HepG2 (cell line): ENCODE measurements around the gene AKR1A1. TPM values are rescaled to one million over a fixed set of nuclear protein-coding genes. Genes with fewer than 3 reads are reported as not detected.

ENCODE experiments used
- CBX1 ChIP-seq: IDR thresholded peaks from one replicate; pipeline ENCODE4 v1.6.1; 2016; ENCODE audit warnings: antibody characterized with exemption, low read depth
- GABPB1 ChIP-seq: IDR thresholded peaks from 2 replicates; pipeline ENCODE4 v1.6.1; 2016; ENCODE audit warnings: mild to moderate bottlenecking, missing genetic modification reagents, moderate library complexity, missing compliant biosample characterization
- MIER2 ChIP-seq: IDR thresholded peaks from 2 replicates; pipeline ENCODE4 v1.6.1; 2016; ENCODE audit warnings: missing biosample characterization, missing genetic modification reagents
- NFRKB ChIP-seq: fragments of 450-650 bp; IDR thresholded peaks from 2 replicates; pipeline ENCODE4 v1.6.1; 2017
- SOX13 ChIP-seq, 3 experiments: fragments of 450-650 bp in 1 of 3; sonication (generic) in 1 of 3; formaldehyde crosslinking in 1 of 3; IDR thresholded peaks in 2 of 3; conservative IDR thresholded peaks in 1 of 3; 2 replicates each; pipeline versions ENCODE4 v1.5.0 to v1.6.1; 2016 to 2020; ENCODE audit warnings: antibody characterized with exemption in 1 of 3, mild to moderate bottlenecking in 1 of 3, missing compliant biosample characterization in 1 of 3, missing genetic modification reagents in 1 of 3, moderate library complexity in 1 of 3
- ZMYM3 ChIP-seq: sonication (generic); formaldehyde crosslinking; IDR thresholded peaks from 2 replicates; pipeline ENCODE4 v1.5.1; 2020; ENCODE audit warnings: mild to moderate bottlenecking, missing genetic modification reagents
- ZNF614 ChIP-seq: IDR thresholded peaks from 2 replicates; pipeline ENCODE4 v1.6.1; 2018; ENCODE audit warnings: missing biosample characterization, missing genetic modification reagents, inconsistent platforms, borderline replicate concordance
- ZSCAN9 ChIP-seq: IDR thresholded peaks from 2 replicates; pipeline ENCODE4 v1.6.1; 2016; ENCODE audit warnings: borderline replicate concordance
- polyA plus RNA-seq, 8 experiments: library from polyadenylated mRNA; depleted of rRNA in 3 of 8; stranded (reverse) in 7 of 8; unstranded in 1 of 8; fragments of >200 nt; fragmentation: Illumina TruSeq in 4 of 8; extraction: Trizol in 4 of 8; gene quantifications; 2 replicates each; pipeline versions ENCODE4 v1.2.1 to v1.2.3, GENCODE V29; 2011 to 2016; ENCODE audit warnings: low read depth in 4 of 8, missing spikeins in 1 of 8, mixed read lengths in 1 of 8; ENCODE audit not compliant: insufficient read depth in 1 of 8
- total RNA-seq, 5 experiments: library from RNA; depleted of rRNA; stranded (reverse); fragments of >200 nt; fragmentation: Illumina TruSeq; extraction: Trizol; gene quantifications; 2 replicates each; pipeline ENCODE4 v1.2.3, GENCODE V29; 2016; ENCODE audit warnings: low read depth in 1 of 5
- TF ChIP-seq, protein P1 (sequence below): sonication (generic); formaldehyde crosslinking; IDR thresholded peaks from 2 replicates; pipeline ENCODE4 v1.5.1; 2020; ENCODE audit warnings: mild to moderate bottlenecking, missing genetic modification reagents, borderline replicate concordance
- TF ChIP-seq, protein P2 (sequence below): sonication (generic); formaldehyde crosslinking; IDR thresholded peaks from 2 replicates; pipeline ENCODE4 v1.4.0; 2020; ENCODE audit warnings: missing genetic modification reagents
- TF ChIP-seq, protein P3 (sequence below): sonication (generic); formaldehyde crosslinking; IDR thresholded peaks from 2 replicates; pipeline ENCODE4 v1.4.0; 2020; ENCODE audit warnings: missing genetic modification reagents; ENCODE audit errors: not compliant biosample characterization
- TF ChIP-seq, protein P4 (sequence below): fragments of 450-650 bp; IDR thresholded peaks from 2 replicates; pipeline ENCODE4 v1.6.1; 2017; ENCODE audit warnings: mild to moderate bottlenecking
- TF ChIP-seq, protein P5 (sequence below): IDR thresholded peaks from 2 replicates; pipeline ENCODE4 v1.6.1; 2018; ENCODE audit warnings: missing genetic modification reagents, mild to moderate bottlenecking, missing compliant biosample characterization

AKR1A1 gene
- total and polyA plus RNA-seq, 2 of the 13 experiments (the other 11 are each of a cell fraction or from before 2014, with no cell fraction given), result 181 to 217 TPM

DNA sequence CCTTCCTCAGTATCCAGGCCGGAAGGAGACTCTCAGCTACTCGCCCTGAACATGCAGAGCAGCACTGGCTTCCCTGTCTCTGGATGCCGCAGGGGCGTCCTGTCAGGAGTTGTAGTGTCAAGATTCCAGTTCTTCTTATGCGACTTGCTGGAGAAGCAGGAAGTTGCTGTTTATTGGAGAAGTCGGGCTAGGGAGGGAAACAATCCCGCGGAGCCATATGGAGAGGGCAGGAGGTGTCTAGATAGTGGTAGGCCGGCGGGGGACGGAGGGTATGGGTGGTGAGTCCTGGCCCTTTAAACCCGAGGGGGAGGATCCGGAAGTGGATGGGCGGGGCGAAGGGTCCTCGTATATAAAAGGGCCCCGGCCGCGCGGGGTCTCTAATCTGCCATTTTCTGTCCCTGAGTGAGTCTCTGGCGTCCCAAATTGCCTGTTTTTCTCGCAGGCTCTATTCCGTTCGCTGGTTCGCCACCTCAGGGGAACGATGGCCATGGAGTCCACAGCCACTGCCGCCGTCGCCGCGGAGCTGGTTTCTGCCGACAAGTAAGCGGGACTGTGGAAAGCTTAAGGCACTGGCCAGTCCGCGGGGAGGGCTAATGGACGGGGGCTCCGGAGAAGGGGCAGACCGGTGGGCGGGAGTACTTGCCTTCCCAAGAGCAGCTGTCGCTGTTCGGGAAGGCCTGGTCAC lies 33.2 kb downstream of the AKR1A1 start, which contains the start of gene NASP (continued):
- TF ChIP-seq, protein P1, sequence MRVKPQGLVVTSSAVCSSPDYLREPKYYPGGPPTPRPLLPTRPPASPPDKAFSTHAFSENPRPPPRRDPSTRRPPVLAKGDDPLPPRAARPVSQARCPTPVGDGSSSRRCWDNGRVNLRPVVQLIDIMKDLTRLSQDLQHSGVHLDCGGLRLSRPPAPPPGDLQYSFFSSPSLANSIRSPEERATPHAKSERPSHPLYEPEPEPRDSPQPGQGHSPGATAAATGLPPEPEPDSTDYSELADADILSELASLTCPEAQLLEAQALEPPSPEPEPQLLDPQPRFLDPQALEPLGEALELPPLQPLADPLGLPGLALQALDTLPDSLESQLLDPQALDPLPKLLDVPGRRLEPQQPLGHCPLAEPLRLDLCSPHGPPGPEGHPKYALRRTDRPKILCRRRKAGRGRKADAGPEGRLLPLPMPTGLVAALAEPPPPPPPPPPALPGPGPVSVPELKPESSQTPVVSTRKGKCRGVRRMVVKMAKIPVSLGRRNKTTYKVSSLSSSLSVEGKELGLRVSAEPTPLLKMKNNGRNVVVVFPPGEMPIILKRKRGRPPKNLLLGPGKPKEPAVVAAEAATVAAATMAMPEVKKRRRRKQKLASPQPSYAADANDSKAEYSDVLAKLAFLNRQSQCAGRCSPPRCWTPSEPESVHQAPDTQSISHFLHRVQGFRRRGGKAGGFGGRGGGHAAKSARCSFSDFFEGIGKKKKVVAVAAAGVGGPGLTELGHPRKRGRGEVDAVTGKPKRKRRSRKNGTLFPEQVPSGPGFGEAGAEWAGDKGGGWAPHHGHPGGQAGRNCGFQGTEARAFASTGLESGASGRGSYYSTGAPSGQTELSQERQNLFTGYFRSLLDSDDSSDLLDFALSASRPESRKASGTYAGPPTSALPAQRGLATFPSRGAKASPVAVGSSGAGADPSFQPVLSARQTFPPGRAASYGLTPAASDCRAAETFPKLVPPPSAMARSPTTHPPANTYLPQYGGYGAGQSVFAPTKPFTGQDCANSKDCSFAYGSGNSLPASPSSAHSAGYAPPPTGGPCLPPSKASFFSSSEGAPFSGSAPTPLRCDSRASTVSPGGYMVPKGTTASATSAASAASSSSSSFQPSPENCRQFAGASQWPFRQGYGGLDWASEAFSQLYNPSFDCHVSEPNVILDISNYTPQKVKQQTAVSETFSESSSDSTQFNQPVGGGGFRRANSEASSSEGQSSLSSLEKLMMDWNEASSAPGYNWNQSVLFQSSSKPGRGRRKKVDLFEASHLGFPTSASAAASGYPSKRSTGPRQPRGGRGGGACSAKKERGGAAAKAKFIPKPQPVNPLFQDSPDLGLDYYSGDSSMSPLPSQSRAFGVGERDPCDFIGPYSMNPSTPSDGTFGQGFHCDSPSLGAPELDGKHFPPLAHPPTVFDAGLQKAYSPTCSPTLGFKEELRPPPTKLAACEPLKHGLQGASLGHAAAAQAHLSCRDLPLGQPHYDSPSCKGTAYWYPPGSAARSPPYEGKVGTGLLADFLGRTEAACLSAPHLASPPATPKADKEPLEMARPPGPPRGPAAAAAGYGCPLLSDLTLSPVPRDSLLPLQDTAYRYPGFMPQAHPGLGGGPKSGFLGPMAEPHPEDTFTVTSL (CRISPR knock-in tag), result peak; percentile 43; the same call in 1 of the 2 replicates
- TF ChIP-seq SOX13 (IDR thresholded peaks at IDR 0.05), result no peak
- no peak for TF ChIP-seq SOX13 (CRISPR knock-in tag; conservative IDR thresholded peaks at IDR 0.05 in 1 of 2, IDR thresholded peaks at IDR 0.05 in 1 of 2)
- 0 out of 2 replicates have a peak, but pooled peaks have one; percentile 13 for TF ChIP-seq ZNF614
- TF ChIP-seq GABPB1, result peak; percentile 90
- TF ChIP-seq, protein P2, sequence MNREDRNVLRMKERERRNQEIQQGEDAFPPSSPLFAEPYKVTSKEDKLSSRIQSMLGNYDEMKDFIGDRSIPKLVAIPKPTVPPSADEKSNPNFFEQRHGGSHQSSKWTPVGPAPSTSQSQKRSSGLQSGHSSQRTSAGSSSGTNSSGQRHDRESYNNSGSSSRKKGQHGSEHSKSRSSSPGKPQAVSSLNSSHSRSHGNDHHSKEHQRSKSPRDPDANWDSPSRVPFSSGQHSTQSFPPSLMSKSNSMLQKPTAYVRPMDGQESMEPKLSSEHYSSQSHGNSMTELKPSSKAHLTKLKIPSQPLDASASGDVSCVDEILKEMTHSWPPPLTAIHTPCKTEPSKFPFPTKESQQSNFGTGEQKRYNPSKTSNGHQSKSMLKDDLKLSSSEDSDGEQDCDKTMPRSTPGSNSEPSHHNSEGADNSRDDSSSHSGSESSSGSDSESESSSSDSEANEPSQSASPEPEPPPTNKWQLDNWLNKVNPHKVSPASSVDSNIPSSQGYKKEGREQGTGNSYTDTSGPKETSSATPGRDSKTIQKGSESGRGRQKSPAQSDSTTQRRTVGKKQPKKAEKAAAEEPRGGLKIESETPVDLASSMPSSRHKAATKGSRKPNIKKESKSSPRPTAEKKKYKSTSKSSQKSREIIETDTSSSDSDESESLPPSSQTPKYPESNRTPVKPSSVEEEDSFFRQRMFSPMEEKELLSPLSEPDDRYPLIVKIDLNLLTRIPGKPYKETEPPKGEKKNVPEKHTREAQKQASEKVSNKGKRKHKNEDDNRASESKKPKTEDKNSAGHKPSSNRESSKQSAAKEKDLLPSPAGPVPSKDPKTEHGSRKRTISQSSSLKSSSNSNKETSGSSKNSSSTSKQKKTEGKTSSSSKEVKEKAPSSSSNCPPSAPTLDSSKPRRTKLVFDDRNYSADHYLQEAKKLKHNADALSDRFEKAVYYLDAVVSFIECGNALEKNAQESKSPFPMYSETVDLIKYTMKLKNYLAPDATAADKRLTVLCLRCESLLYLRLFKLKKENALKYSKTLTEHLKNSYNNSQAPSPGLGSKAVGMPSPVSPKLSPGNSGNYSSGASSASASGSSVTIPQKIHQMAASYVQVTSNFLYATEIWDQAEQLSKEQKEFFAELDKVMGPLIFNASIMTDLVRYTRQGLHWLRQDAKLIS (CRISPR knock-in tag), result 0 out of 2 replicates have a peak, but pooled peaks have one; percentile 13
- no peak for TF ChIP-seq CBX1
- no peak for TF ChIP-seq ZSCAN9
- TF ChIP-seq, protein P3, sequence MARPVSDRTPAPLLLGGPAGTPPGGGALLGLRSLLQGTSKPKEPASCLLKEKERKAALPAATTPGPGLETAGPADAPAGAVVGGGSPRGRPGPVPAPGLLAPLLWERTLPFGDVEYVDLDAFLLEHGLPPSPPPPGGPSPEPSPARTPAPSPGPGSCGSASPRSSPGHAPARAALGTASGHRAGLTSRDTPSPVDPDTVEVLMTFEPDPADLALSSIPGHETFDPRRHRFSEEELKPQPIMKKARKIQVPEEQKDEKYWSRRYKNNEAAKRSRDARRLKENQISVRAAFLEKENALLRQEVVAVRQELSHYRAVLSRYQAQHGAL, result no peak
- TF ChIP-seq, protein P4, sequence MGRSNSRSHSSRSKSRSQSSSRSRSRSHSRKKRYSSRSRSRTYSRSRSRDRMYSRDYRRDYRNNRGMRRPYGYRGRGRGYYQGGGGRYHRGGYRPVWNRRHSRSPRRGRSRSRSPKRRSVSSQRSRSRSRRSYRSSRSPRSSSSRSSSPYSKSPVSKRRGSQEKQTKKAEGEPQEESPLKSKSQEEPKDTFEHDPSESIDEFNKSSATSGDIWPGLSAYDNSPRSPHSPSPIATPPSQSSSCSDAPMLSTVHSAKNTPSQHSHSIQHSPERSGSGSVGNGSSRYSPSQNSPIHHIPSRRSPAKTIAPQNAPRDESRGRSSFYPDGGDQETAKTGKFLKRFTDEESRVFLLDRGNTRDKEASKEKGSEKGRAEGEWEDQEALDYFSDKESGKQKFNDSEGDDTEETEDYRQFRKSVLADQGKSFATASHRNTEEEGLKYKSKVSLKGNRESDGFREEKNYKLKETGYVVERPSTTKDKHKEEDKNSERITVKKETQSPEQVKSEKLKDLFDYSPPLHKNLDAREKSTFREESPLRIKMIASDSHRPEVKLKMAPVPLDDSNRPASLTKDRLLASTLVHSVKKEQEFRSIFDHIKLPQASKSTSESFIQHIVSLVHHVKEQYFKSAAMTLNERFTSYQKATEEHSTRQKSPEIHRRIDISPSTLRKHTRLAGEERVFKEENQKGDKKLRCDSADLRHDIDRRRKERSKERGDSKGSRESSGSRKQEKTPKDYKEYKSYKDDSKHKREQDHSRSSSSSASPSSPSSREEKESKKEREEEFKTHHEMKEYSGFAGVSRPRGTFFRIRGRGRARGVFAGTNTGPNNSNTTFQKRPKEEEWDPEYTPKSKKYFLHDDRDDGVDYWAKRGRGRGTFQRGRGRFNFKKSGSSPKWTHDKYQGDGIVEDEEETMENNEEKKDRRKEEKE, result no peak
- no peak for TF ChIP-seq NFRKB
- no peak for TF ChIP-seq MIER2 (CRISPR knock-in tag)
- no peak for TF ChIP-seq ZMYM3 (CRISPR knock-in tag)
- TF ChIP-seq, protein P5, sequence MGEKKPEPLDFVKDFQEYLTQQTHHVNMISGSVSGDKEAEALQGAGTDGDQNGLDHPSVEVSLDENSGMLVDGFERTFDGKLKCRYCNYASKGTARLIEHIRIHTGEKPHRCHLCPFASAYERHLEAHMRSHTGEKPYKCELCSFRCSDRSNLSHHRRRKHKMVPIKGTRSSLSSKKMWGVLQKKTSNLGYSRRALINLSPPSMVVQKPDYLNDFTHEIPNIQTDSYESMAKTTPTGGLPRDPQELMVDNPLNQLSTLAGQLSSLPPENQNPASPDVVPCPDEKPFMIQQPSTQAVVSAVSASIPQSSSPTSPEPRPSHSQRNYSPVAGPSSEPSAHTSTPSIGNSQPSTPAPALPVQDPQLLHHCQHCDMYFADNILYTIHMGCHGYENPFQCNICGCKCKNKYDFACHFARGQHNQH (CRISPR knock-in tag), result no peak; the same call in 1 of the 2 replicates
